Measurements from ENCODE around the gene TMEM108. TPM values are rescaled to one million over a fixed set of nuclear protein-coding genes. Genes with fewer than 3 reads are reported as not detected.

The TMEM108 gene
- total and polyA plus RNA-seq, 2 experiments from 2014 or later: 7.4 to 15.3 TPM

GRCh38 chr3:133054586-133054985, 16.4 kb downstream of the TMEM108 start:
- H3F3A ChIP-seq (replicated peaks; ENCODE audit: low read depth): no peaks in the 10 kb centered on the region
- Mint-ChIP-seq H3K9me3 (no peaks in the 10 kb centered on the region), H3K36me3 (ENCODE audit: low read depth) (peaks cover 4% of the 10 kb centered on the region; the same call in 1 of the 3 replicates), H3K27me3 (ENCODE audit: insufficient read depth, low read depth, poor library complexity) (no peaks in the 10 kb centered on the region), H3K27ac (peak overlapping the region; percentile 46; the same call in 1 of the 2 replicates), H3K4me1 (peaks cover 57% of the 10 kb centered on the region), H3K4me3 (no peak overlapping the region)
- H3K27ac ChIP-seq (ENCODE audit: low read depth): 0 out of 2 replicates have a peak overlapping the region, but pooled peaks have one; percentile 4
- H4K20me1 ChIP-seq (replicated peaks; ENCODE audit: insufficient read depth): no peaks in the 10 kb centered on the region
- H3K79me2 ChIP-seq (replicated peaks; ENCODE audit: insufficient read depth): peaks cover 84% of the 10 kb centered on the region
- no peak overlapping the region for H2AFZ ChIP-seq
- no peak overlapping the region for H3K4me2 ChIP-seq
- DNase-seq (ENCODE audit: low spot score): peak; percentile 19
- no peak overlapping the region for H3K4me3 ChIP-seq
- TF ChIP-seq ZNF331 (CRISPR knock-in tag; IDR thresholded peaks at IDR 0.05; ENCODE audit: low read depth) (no peak), JUNB (IDR thresholded peaks at IDR 0.05; ENCODE audit: unreplicated experiment) (no peak), ZNF462 (CRISPR knock-in tag; IDR thresholded peaks at IDR 0.05) (no peak), REST (IDR thresholded peaks at IDR 0.05; ENCODE audit: unreplicated experiment) (no peak), EZH2phosphoT487 (IDR thresholded peaks at IDR 0.05; ENCODE audit: unreplicated experiment) (no peak), ETS1 (IDR thresholded peaks at IDR 0.05) (no peak), EZH2 (IDR thresholded peaks at IDR 0.05; ENCODE audit: low read depth, unreplicated experiment) (no peak), POLR2AphosphoS5 (IDR thresholded peaks at IDR 0.05; ENCODE audit: low read depth) (no peak), STAT1 (IDR thresholded peaks at IDR 0.05; ENCODE audit: unreplicated experiment) (no peak)
- ATAC-seq: peak; percentile 26
- H3K9me2 ChIP-seq (ENCODE audit: insufficient read depth): no peaks in the 10 kb centered on the region
- H3K36me3 ChIP-seq (ENCODE audit: insufficient read depth): no peaks in the 10 kb centered on the region
- H3K27me3 ChIP-seq (ENCODE audit: insufficient read depth): no peaks in the 10 kb centered on the region
- H3K4me1 ChIP-seq (ENCODE audit: insufficient read depth): peaks cover 39% of the 10 kb centered on the region
